Stimulated activated CD4-positive, alpha-beta T cell treated with anti-CD3 and anti-CD28 coated beads, Interleukin-1b, Interleukin-23, amount 100 ng/mL, for 24 hours (primary cell): ENCODE results near the gene OR2D2.
"Not testable (repeated sequence)": the region's sequence is repeated elsewhere in the genome, so short reads cannot be mapped to it uniquely, and the experiment has no call there.

ENCODE experiments used
- DNase-seq, 4 experiments: peaks; one replicate each; pipeline ENCODE4 v3.0.0-alpha.2; 2020; ENCODE audit warnings: low read depth in 4 of 4, low spot score in 1 of 4

Gene OR2D2

GRCh38 chr11:6882751-6883150 is 9.5 kb downstream of the OR2D2 start:
- no peak for DNase-seq

- DNase-seq, result no peak
These were observed 15.4 kb downstream of the OR2D2 start for GRCh38 chr11:6876914-6877313.

GRCh38 chr11:6876325-6876724 is 16.0 kb downstream of the OR2D2 start, which contains the start of gene OR10A4:
Gene OR10A4 (plus strand): TSS chr11:6876625. CDS start chr11:6876648, 23 bp downstream.
- DNase-seq, result no peak

- DNase-seq, result no peak
These were observed 16.5 kb downstream of the OR2D2 start for GRCh38 chr11:6875761-6876160.

- no peak for DNase-seq
These were observed 21.0 kb downstream of the OR2D2 start for GRCh38 chr11:6871278-6871677.

- no peak for DNase-seq
These were observed 27.9 kb downstream of the OR2D2 start for GRCh38 chr11:6864438-6864837.

- DNase-seq, result no peak
These were observed 29.3 kb downstream of the OR2D2 start, which contains the start of gene OR10A2 for GRCh38 chr11:6862961-6863360. Gene OR10A2 (plus strand): TSS chr11:6863057. CDS start chr11:6869755, 6,698 bp downstream.

- no peak for DNase-seq
These were observed 35.4 kb downstream of the OR2D2 start for GRCh38 chr11:6856871-6857270.

- DNase-seq, result no peak
These were observed 36.2 kb downstream of the OR2D2 start for GRCh38 chr11:6855971-6856541.

- not testable (repeated sequence) for DNase-seq
These were observed 37.5 kb downstream of the OR2D2 start for GRCh38 chr11:6854801-6855200.

- no peak for DNase-seq
These were observed 41.8 kb downstream of the OR2D2 start for GRCh38 chr11:6850526-6850925.

- DNase-seq, result no peak
These were observed 46.9 kb downstream of the OR2D2 start, which contains the start of gene OR10A5 for GRCh38 chr11:6845383-6845782. Gene OR10A5 (plus strand): TSS chr11:6845683. CDS start chr11:6845683, 0 bp downstream.

- no peak for DNase-seq
These were observed 47.9 kb downstream of the OR2D2 start for GRCh38 chr11:6844356-6844755.

- no peak for DNase-seq
These were observed 48.6 kb downstream of the OR2D2 start for GRCh38 chr11:6843670-6844069.

GRCh38 chr11:6841694-6842093 is 50.6 kb downstream of the OR2D2 start:
- no peak for DNase-seq
